HFF-Myc (cell line): Measurements from ENCODE around the gene ZFPM1.

Experiments used
- DNase-seq: peaks from one replicate; pipeline ENCODE4 v3.0.0-alpha.2; 2011; ENCODE audit warnings: low read depth; ENCODE audit errors: extremely low read depth
- H3K4me3 ChIP-seq: replicated peaks from 2 replicates; pipeline ENCODE4 v1.5.1; 2011; ENCODE audit warnings: low read depth, mild to moderate bottlenecking, control low read depth, low read length
- TF ChIP-seq, protein P1 (sequence below): IDR thresholded peaks from 2 replicates; pipeline ENCODE4 v1.5.1; 2012; ENCODE audit warnings: mild to moderate bottlenecking, low read depth, low read length, control low read depth; ENCODE audit errors: missing control alignments

Gene ZFPM1

DNA sequence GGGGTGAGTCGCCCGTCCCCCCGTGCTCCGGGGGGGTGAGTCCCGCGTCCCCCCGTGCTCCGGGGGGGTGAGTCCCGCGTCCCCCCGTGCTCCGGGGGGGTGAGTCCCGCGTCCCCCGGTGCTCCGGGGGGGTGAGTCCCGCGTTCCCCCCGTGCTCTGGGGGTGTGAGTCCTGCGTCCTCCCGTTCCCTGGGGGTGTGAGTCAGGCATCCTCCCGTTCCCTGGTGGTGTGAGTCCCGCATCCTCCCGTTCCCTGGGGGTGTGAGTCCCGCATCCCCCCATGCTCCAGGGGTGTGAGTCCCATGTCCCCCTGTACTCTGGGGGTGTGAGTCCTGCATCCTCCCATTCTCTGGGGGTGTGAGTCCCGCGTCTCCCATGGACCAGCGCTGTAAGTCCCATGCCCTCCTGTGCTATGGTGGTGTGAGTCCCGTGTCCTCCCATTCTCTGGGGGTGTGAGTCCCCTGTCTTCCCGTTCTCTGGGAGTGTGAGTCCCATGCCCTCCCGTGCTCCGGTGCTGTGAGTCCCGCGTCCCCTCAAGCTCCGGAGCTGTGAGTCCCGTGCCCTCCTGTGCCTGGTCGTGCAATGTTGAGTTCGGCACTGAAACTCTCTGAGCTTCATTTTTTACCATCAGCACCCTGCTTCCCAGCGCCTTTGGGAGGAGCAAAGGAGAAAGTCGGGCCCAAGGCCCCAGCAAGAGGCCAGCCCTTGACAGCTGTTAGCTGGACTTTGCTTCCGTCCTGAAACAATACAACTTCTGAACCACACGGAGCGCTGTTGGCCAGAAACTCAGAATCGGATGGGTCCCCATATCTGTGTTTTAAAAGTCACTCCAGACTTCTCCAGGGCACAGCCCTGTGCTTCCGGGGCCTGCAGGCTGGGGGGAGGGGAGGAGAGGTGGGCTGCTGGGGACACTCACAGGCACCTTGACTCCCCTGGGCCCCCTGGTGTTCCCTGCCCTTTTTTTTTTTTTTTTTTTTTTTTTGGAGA, 105.7 kb downstream of the ZFPM1 start:
- DNase-seq, result no peak

DNA sequence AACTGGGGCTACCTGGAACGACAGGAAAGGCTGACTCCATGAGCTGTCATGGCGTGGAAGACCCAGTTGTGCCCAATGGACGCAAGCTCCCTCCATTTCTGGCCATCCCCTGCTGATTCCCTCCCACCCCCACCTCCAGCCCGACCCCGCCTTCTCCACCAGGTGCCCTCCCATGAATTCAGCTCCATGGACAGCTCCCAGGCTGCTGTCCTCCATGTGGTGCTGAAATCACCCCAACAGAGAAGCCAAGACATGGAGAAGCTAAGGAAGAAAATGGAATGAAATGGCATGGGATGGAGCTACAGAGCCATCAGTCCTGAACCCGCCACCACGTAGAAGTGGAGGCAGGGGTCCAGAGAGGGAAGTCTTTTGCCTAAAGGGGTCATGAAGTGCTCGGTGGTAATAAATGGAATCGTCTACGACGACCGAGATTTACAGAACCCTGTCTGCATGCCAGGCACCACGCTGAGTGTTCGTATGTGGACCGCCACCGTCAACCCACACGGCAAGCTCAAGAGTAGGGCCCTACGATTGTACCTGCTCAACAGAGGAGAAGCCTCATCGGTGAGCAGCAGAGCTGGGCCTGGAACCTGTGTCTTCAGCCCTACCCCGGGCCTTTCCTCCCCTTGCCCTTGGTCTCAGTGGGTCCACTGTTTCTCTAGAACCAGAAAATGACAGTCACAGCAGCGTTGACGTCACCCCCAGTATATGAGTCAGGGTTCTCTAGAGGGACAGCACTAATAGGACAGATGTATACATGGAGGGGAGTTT, 107.8 kb downstream of the ZFPM1 start:
- no peak overlapping the region for H3K4me3 ChIP-seq
- no peak for DNase-seq
- TF ChIP-seq, protein P1, sequence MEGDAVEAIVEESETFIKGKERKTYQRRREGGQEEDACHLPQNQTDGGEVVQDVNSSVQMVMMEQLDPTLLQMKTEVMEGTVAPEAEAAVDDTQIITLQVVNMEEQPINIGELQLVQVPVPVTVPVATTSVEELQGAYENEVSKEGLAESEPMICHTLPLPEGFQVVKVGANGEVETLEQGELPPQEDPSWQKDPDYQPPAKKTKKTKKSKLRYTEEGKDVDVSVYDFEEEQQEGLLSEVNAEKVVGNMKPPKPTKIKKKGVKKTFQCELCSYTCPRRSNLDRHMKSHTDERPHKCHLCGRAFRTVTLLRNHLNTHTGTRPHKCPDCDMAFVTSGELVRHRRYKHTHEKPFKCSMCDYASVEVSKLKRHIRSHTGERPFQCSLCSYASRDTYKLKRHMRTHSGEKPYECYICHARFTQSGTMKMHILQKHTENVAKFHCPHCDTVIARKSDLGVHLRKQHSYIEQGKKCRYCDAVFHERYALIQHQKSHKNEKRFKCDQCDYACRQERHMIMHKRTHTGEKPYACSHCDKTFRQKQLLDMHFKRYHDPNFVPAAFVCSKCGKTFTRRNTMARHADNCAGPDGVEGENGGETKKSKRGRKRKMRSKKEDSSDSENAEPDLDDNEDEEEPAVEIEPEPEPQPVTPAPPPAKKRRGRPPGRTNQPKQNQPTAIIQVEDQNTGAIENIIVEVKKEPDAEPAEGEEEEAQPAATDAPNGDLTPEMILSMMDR, result no peak

More for the DNA sequence above, 105.7 kb downstream of the ZFPM1 start:
- TF ChIP-seq, protein P1, result peak; percentile 42
- H3K4me3 ChIP-seq, result no peak overlapping the region

DNA sequence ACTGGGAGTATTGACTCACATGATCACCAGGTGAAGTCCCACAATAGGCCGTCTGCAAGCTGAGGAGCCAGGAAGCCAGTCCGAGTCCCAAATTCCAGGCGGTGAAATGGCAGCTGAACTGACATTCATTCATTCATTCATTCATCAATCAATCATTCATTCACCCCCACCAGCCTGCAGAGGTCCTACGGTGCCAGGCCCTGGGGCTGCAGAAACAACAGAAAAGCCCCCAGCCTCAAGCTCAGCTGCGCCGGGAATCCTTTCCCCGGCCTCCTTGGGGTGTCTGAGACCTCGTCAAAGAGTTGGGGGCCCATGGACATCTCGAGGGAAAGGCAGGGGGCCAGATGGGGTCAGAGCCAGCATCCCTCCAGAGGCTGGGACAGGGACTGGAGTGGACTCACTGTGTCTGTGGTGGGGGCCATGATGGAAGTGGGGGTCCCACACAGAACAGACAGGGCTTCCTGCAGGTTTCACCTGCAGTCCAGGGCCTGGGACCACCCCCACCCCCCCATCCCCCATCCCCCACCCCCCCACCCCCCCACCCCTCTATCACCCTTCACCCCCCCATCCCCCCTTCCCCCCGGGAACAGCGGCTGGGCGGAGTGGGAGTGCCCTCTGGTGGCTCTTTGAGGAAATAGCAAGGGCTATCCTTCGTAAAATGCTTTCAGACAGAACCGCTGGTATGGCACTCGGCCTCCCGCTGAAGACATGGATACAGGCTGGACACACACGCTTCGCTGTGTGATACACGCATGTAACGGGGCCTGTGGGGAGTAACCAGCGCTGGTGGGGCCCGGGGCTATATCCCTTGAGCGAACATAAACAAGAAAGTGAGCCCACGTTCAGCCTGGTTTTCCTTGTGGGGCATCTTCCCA, 108.6 kb downstream of the ZFPM1 start:
- DNase-seq, result no peak
- TF ChIP-seq, protein P1, result peak; percentile 72
- peak overlapping the region; percentile 28 for H3K4me3 ChIP-seq

DNA sequence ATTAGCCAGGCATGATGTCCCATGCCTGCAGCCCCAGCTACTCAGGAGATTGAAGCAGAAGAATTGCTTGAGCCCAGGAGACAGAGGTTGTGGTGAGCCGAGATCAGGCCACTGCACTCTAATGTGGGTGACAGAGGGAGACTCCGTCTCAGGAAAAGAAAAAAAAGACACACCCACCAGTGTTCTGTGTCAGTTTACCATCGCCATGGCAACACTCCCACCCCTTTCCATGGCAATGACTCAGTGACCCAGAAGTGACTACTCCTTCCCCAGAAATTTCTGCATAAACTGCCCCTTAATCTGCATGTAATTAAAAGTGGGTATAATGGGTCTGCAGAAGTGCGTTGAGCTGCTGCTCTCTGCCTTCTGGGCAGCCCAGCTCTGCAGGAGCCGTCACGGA, 113.1 kb downstream of the ZFPM1 start:
- TF ChIP-seq, protein P1, result no peak
- H3K4me3 ChIP-seq, result no peak overlapping the region
- peak; percentile 31 for DNase-seq

DNA sequence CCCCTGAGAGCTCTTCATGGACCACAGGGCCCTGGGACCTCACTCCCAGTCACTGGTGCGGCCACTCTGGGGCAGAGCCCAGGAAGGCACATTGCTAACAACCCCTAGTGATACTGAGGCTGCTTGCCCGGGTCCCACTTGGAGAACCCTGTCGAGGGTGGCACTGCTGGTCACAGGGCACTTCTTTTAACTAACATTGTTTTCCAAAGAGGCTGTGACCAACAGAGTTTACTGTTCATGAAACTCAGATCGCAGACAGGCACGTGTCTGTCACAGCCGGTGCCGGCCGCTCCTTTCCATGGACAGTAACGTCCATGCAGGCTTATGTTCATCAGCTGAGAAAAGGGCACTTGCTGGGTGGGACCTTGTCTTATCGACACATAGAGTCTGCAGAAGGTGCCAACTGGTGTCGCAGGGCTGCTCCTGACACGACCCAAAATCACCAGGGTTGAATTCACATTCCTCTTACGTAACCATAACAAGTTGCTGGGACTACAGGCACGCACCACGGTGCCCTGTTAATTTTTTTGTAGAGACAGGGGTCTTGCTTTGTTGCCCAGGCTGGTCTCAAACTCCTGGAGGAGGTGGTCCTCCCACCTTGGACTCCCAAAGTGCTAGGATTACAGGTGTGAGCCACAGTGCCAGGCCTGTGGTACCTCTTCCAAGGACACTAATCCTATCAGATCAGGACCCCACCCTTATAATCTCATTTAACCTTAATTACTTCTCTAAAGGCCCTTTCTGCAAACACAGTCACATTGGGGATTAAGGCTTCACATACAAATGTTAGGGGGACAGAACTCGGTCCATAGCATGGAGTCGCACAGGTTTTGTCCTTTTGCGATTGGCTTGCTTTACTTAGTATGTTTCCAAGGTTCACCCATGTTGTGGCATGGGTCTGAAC, 115.9 kb downstream of the ZFPM1 start:
- DNase-seq, result no peak
- H3K4me3 ChIP-seq, result peak overlapping the region; percentile 90
- TF ChIP-seq, protein P1, result no peak
